HepG2 (cell line): Measurements from ENCODE around the gene CLRN3.

Source experiments
- MXI1 ChIP-seq: IDR thresholded peaks from 3 replicates; pipeline ENCODE4 v1.6.1; 2012; ENCODE audit warnings: low read depth, low read length, inconsistent platforms, borderline replicate concordance
- SIN3A ChIP-seq: IDR thresholded peaks from 2 replicates; pipeline ENCODE4 v1.6.1; 2011; ENCODE audit warnings: low read depth, mild to moderate bottlenecking, control low read depth, low read length, borderline replicate concordance
- ZIK1 ChIP-seq: sonication (generic); formaldehyde crosslinking; IDR thresholded peaks from 2 replicates; pipeline ENCODE4 v1.5.0; 2020; ENCODE audit warnings: mild to moderate bottlenecking, low read depth, missing genetic modification reagents, borderline replicate concordance
- ZNF713 ChIP-seq: sonication (generic); formaldehyde crosslinking; IDR thresholded peaks from 2 replicates; pipeline ENCODE4 v1.4.0; 2020; ENCODE audit warnings: mild to moderate bottlenecking, missing genetic modification reagents
- ZNF747 ChIP-seq: sonication (generic); formaldehyde crosslinking; IDR thresholded peaks from 2 replicates; pipeline ENCODE4 v1.8.1; 2023; ENCODE audit warnings: missing genetic modification reagents, mild to moderate bottlenecking, borderline replicate concordance
- ZNF782 ChIP-seq: sonication (generic); formaldehyde crosslinking; IDR thresholded peaks from 2 replicates; pipeline ENCODE4 v1.4.0; 2020; ENCODE audit warnings: missing genetic modification reagents, mild to moderate bottlenecking, borderline replicate concordance
- ZSCAN25 ChIP-seq: sonication (generic); formaldehyde crosslinking; IDR thresholded peaks from 2 replicates; pipeline ENCODE4 v1.8.0; 2022; ENCODE audit warnings: mild to moderate bottlenecking, missing genetic modification reagents
- TF ChIP-seq, protein P1 (sequence below): sonication (generic); formaldehyde crosslinking; IDR thresholded peaks from 2 replicates; pipeline ENCODE4 v1.5.0; 2020; ENCODE audit warnings: mild to moderate bottlenecking, missing genetic modification reagents, moderate library complexity
- TF ChIP-seq, protein P2 (sequence below): sonication (generic); formaldehyde crosslinking; IDR thresholded peaks from 2 replicates; pipeline ENCODE4 v1.8.0; 2022; ENCODE audit warnings: low read depth, missing genetic modification reagents
- TF ChIP-seq, protein P3 (sequence below): sonication (generic); formaldehyde crosslinking; IDR thresholded peaks from 2 replicates; pipeline ENCODE4 v1.4.0; 2020; ENCODE audit warnings: missing genetic modification reagents

DNA sequence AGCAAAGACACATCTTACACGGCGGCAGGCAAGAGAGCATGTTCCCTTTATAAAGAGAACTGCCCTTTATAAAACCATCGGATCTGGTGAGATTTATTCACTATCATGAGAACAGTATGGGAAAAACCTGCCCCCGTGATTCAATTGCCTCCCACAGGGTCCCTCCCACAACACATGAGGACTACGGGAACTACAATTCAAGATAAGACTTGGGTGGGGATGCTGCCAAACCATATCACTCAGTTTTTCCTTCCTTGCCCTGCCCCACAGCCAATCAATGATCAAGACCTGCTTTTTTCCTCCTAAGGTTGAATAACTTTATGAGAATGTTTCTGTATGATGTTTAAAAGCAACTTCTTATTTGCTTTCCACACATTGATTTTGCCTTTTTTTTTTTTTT lies 11.0 kb upstream of the CLRN3 start:
- no peak for TF ChIP-seq ZSCAN25 (CRISPR knock-in tag)
- TF ChIP-seq MXI1: no peak
- TF ChIP-seq, protein P1, sequence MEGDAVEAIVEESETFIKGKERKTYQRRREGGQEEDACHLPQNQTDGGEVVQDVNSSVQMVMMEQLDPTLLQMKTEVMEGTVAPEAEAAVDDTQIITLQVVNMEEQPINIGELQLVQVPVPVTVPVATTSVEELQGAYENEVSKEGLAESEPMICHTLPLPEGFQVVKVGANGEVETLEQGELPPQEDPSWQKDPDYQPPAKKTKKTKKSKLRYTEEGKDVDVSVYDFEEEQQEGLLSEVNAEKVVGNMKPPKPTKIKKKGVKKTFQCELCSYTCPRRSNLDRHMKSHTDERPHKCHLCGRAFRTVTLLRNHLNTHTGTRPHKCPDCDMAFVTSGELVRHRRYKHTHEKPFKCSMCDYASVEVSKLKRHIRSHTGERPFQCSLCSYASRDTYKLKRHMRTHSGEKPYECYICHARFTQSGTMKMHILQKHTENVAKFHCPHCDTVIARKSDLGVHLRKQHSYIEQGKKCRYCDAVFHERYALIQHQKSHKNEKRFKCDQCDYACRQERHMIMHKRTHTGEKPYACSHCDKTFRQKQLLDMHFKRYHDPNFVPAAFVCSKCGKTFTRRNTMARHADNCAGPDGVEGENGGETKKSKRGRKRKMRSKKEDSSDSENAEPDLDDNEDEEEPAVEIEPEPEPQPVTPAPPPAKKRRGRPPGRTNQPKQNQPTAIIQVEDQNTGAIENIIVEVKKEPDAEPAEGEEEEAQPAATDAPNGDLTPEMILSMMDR: no peak
- TF ChIP-seq ZIK1 (CRISPR knock-in tag): no peak
- TF ChIP-seq, protein P2, sequence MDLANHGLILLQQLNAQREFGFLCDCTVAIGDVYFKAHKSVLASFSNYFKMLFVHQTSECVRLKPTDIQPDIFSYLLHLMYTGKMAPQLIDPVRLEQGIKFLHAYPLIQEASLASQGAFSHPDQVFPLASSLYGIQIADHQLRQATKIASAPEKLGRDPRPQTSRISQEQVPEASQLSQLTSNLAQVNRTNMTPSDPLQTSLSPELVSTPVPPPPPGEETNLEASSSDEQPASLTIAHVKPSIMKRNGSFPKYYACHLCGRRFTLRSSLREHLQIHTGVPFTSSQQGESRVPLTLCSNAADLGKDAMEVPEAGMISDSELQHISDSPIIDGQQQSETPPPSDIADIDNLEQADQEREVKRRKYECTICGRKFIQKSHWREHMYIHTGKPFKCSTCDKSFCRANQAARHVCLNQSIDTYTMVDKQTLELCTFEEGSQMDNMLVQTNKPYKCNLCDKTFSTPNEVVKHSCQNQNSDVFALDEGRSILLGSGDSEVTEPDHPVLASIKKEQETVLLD: no peak
- TF ChIP-seq ZNF747 (CRISPR knock-in tag): no peak
- TF ChIP-seq, protein P3, sequence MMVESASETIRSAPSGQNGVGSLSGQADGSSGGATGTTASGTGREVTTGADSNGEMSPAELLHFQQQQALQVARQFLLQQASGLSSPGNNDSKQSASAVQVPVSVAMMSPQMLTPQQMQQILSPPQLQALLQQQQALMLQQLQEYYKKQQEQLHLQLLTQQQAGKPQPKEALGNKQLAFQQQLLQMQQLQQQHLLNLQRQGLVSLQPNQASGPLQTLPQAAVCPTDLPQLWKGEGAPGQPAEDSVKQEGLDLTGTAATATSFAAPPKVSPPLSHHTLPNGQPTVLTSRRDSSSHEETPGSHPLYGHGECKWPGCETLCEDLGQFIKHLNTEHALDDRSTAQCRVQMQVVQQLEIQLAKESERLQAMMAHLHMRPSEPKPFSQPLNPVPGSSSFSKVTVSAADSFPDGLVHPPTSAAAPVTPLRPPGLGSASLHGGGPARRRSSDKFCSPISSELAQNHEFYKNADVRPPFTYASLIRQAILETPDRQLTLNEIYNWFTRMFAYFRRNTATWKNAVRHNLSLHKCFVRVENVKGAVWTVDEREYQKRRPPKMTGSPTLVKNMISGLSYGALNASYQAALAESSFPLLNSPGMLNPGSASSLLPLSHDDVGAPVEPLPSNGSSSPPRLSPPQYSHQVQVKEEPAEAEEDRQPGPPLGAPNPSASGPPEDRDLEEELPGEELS (CRISPR knock-in tag): no peak
- no peak for TF ChIP-seq ZNF713 (CRISPR knock-in tag)
- TF ChIP-seq ZNF782 (CRISPR knock-in tag): no peak
- TF ChIP-seq SIN3A: no peak
